AG10803 (cell line): ENCODE data around the gene HIPK2.

ENCODE experiments used
- DNase-seq: peaks from one replicate; pipeline ENCODE4 v3.0.0; 2010; ENCODE audit warnings: low read depth
- H3K4me3 ChIP-seq: 2 replicates; pipeline ENCODE4 v1.5.1; 2011; ENCODE audit warnings: mild to moderate bottlenecking, low read length, control low read depth
- CTCF ChIP-seq: conservative IDR thresholded peaks from 2 replicates; pipeline ENCODE4 v1.5.1; 2011; ENCODE audit warnings: mild to moderate bottlenecking, low read length, control low read depth, inconsistent platforms

Gene HIPK2

GRCh38 chr7:139587535-139587934 is 190.3 kb downstream of the HIPK2 start:
- TF ChIP-seq CTCF: no peak
- no peak for DNase-seq
- H3K4me3 ChIP-seq: no peak overlapping the region

- TF ChIP-seq CTCF: no peak
- no peak overlapping the region for H3K4me3 ChIP-seq
These were observed 191.5 kb downstream of the HIPK2 start for GRCh38 chr7:139586286-139586685.

GRCh38 chr7:139585042-139585441 is 192.8 kb downstream of the HIPK2 start:
- no peak for DNase-seq
- H3K4me3 ChIP-seq: no peak overlapping the region
- TF ChIP-seq CTCF: no peak

More at GRCh38 chr7:139586286-139586685, 191.5 kb downstream of the HIPK2 start:
- DNase-seq: no peak

DNA sequence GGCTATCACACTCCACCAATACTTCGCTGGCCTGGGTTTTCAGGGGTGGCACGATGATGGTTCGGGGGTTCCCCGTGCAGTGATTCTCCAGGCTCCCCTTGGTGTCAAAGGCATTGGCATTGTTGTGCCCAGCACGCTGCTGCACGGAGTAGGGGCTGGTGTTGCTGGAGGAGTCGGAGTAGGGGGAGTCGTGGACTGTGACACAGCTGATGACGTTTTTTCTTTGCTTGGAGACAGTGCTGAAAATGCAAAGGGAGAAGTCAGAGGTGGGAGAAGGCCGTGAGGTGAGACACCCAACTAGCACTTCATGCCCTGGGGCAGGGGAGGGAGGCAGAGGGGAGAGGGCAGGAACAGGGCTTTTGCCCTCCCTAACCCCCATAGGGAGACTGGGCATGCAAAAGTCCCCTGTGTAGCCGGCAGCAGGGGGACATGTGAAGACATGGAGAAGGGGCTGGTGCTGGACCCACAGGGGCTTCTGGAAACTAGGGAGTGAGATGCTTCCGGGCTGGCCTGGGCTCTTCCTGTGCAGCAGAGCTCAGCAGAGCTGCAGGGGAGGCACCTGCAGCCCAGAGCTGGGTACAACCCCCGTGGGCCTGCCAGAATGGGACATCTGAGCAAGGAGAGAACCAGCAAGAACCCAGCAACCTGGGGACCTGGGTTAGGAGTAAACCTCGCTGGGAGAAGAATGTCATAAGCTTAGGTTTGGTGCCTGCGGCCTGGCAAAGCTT is 193.8 kb downstream of the HIPK2 start:
- no peak for DNase-seq
- no peak overlapping the region for H3K4me3 ChIP-seq
- TF ChIP-seq CTCF: no peak

DNA sequence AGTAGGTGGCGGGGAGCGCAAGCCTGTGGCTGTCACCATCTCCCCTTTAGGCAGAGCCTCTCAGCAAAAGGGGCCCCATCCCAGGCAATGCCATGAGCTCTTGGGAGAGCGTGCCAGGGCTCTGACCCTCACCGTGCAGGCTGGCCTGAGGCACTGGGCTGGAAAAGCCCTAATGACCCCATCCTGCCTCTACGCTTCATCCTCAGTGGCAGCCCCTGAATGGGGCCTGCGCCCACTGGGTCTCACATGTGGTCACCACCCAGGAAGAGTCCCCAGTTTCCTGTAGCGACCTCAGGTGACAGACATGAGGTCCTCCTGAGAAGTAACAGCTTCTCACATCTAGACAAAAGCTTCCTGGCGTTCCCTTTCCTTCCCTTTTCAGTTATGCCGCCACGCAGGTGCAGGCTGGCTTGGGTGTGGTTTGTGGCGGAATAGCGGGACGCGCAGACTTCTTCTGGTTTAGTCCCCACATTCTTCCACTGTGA is 195.1 kb downstream of the HIPK2 start:
- no peak for TF ChIP-seq CTCF
- DNase-seq: no peak
- H3K4me3 ChIP-seq: no peak overlapping the region

- TF ChIP-seq CTCF: no peak
- no peak overlapping the region for H3K4me3 ChIP-seq
- no peak for DNase-seq
These were observed 195.6 kb downstream of the HIPK2 start for GRCh38 chr7:139582130-139582650.

DNA sequence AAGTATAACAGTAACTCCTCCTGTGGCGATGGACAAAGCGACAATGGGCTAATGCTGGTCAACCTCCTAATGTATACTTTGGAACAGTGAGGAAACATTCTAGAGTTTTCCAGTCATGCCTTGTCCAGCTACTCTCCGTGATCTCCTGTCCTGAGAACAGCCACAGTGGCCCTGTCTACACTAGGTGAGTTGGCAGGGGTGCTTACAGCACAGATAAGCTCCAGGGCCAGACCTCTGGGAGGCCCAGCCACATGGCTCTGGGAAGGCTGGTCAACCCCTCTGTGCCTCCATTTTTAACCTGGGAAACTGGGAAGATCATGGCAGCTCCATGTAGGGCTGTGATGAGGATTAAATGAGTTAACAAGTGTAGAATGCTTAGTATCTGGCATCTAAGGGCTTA is 197.4 kb downstream of the HIPK2 start:
- no peak for DNase-seq

More for the DNA sequence above, 197.4 kb downstream of the HIPK2 start:
- no peak overlapping the region for H3K4me3 ChIP-seq
- no peak for TF ChIP-seq CTCF
